PC-3 (cell line): ENCODE results near the gene ZNF346.

Source experiments
- EZH2 ChIP-seq: fragments of 300-600 bp; sonication (generic); IDR thresholded peaks from one replicate; pipeline ENCODE4 v1.6.1; 2017; ENCODE audit warnings: antibody characterized with exemption, mild to moderate bottlenecking, low read length; ENCODE audit not compliant: unreplicated experiment
- EZH2phosphoT487 ChIP-seq: fragments of 300-600 bp; sonication (generic); IDR thresholded peaks from 2 replicates; pipeline ENCODE4 v1.6.1; 2018; ENCODE audit warnings: mild to moderate bottlenecking, antibody characterized with exemption, low read length, borderline replicate concordance
- TF ChIP-seq, protein P1 (sequence below): fragments of 300-600 bp; sonication (generic); conservative IDR thresholded peaks from 2 replicates; pipeline ENCODE4 v1.5.1; 2017; ENCODE audit warnings: antibody characterized with exemption, low read depth, mild to moderate bottlenecking, low read length

DNA sequence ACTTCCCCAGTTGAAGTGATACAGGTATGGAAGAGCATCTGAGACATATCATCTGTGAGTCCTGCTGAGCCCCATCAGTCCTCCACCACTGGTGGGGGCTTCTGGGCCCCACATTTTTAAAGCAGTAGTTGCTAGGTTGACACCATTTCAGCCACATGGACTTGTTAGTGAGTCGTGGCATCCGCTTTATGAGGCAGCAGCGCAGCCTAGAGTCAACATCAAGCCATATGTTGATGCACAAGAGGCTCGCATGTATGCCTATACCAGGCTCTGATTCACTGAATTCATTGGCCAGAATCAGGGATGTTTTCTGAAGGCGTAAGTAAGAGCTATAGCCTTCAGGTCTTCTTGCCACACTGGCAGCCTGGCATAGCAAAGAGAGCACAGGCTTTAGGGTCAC lies 26.8 kb downstream of the ZNF346 start:
- TF ChIP-seq, protein P1, sequence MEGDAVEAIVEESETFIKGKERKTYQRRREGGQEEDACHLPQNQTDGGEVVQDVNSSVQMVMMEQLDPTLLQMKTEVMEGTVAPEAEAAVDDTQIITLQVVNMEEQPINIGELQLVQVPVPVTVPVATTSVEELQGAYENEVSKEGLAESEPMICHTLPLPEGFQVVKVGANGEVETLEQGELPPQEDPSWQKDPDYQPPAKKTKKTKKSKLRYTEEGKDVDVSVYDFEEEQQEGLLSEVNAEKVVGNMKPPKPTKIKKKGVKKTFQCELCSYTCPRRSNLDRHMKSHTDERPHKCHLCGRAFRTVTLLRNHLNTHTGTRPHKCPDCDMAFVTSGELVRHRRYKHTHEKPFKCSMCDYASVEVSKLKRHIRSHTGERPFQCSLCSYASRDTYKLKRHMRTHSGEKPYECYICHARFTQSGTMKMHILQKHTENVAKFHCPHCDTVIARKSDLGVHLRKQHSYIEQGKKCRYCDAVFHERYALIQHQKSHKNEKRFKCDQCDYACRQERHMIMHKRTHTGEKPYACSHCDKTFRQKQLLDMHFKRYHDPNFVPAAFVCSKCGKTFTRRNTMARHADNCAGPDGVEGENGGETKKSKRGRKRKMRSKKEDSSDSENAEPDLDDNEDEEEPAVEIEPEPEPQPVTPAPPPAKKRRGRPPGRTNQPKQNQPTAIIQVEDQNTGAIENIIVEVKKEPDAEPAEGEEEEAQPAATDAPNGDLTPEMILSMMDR: no peak
- TF ChIP-seq EZH2 (no peak), EZH2phosphoT487 (no peak)
